Transverse colon (tissue), 3 donors: ENCODE data around the gene CCT4.
"Not testable (repeated sequence)": the region's sequence is repeated elsewhere in the genome, so short reads cannot be mapped to it uniquely, and the experiment has no call there.

Experiments used
- CTCF ChIP-seq, 5 experiments: fragments of 200-600 bp in 3 of 5; fragments of 450-650 bp in 2 of 5; sonication (generic) in 3 of 5; IDR thresholded peaks; 1 replicate in 2 of 5; 2 replicates in 3 of 5; pipeline ENCODE4 v1.5.1; 2016 to 2017; ENCODE audit warnings: antibody characterized with exemption in 5 of 5, inconsistent platforms in 3 of 5, mild to moderate bottlenecking in 2 of 5, moderate library complexity in 1 of 5
- POLR2A ChIP-seq: fragments of 450-650 bp; IDR thresholded peaks from one replicate; pipeline ENCODE4 v1.6.1; 2016; ENCODE audit warnings: antibody characterized with exemption, mild to moderate bottlenecking, moderate library complexity

GRCh38 chr2:61866482-61867089, 21.9 kb downstream of the CCT4 start:
- not testable (repeated sequence) for TF ChIP-seq CTCF (IDR thresholded peaks at IDR 0.05); POLR2A
